GM12878 (cell line): Measurements from ENCODE around the gene STX8. TPM values are rescaled to one million over a fixed set of nuclear protein-coding genes. Genes with fewer than 3 reads are reported as not detected.

Experiments
- ATF3 ChIP-seq: IDR thresholded peaks from 2 replicates; pipeline ENCODE4 v1.6.1; 2011; ENCODE audit warnings: low read depth, mild to moderate bottlenecking, low read length, moderate library complexity, borderline replicate concordance; ENCODE audit errors: extremely low read depth
- BRCA1 ChIP-seq: IDR thresholded peaks from 2 replicates; pipeline ENCODE4 v1.6.1; 2011; ENCODE audit warnings: low read depth, low read length, improper control_type of control experiment
- CEBPZ ChIP-seq: fragments of 150-350 bp; IDR thresholded peaks from 2 replicates; pipeline ENCODE4 v1.6.1; 2016; ENCODE audit warnings: low read depth, low read length
- ETV6 ChIP-seq, 2 experiments: fragments of 450-650 bp in 1 of 2; IDR thresholded peaks in 1 of 2; conservative IDR thresholded peaks in 1 of 2; 2 replicates each; pipeline ENCODE4 v1.6.1; 2014; ENCODE audit warnings: antibody characterized with exemption in 1 of 2, borderline replicate concordance in 1 of 2, low read depth in 1 of 2, mild to moderate bottlenecking in 1 of 2, moderate library complexity in 1 of 2
- GABPA ChIP-seq: IDR thresholded peaks from 2 replicates; pipeline ENCODE4 v1.6.1; 2014; ENCODE audit warnings: antibody characterized with exemption, low read depth, mild to moderate bottlenecking, inconsistent platforms
- KAT2A ChIP-seq: conservative IDR thresholded peaks from 2 replicates; pipeline ENCODE4 v1.6.1; 2011; ENCODE audit warnings: low read depth, low read length; ENCODE audit not compliant: control insufficient read depth
- PML ChIP-seq: IDR thresholded peaks from 2 replicates; pipeline ENCODE4 v1.6.1; 2012; ENCODE audit warnings: low read length, inconsistent platforms
- RAD21 ChIP-seq: IDR thresholded peaks from 2 replicates; pipeline ENCODE4 v1.6.1; 2011; ENCODE audit warnings: mild to moderate bottlenecking, low read depth, low read length, moderate library complexity; ENCODE audit not compliant: insufficient read depth
- TARDBP ChIP-seq: IDR thresholded peaks from 2 replicates; pipeline ENCODE4 v1.6.1; 2016; ENCODE audit warnings: borderline replicate concordance
- ZSCAN29 ChIP-seq: fragments of 450-650 bp; IDR thresholded peaks from 2 replicates; pipeline ENCODE4 v1.6.1; 2017; ENCODE audit warnings: mild to moderate bottlenecking, moderate library complexity
- polyA plus RNA-seq, 11 experiments: library from polyadenylated mRNA; depleted of rRNA in 4 of 11; unstranded in 6 of 11; stranded (reverse) in 5 of 11; fragments of >200 nt; fragmentation: Nextera tagmentation in 4 of 11; fragmentation: Illumina TruSeq in 1 of 11; extraction: Ambion mirVana in 4 of 11; extraction: Trizol in 1 of 11; gene quantifications; 1 replicate in 1 of 11; 2 replicates in 10 of 11; pipeline versions ENCODE4 v1.2.1 to v1.2.3, GENCODE V29; 2011 to 2016; ENCODE audit warnings: inconsistent platforms in 2 of 11, missing spikeins in 2 of 11, low read depth in 1 of 11
- total RNA-seq, 4 experiments: library from RNA; depleted of rRNA in 3 of 4; stranded (reverse); fragments of >200 nt in 3 of 4; fragmentation: Illumina TruSeq in 1 of 4; extraction: Trizol in 1 of 4; gene quantifications; 2 replicates each; pipeline versions ENCODE4 v1.2.1 to v1.2.3, GENCODE V29; 2013 to 2021
- TF ChIP-seq, protein P1 (sequence below): IDR thresholded peaks from 2 replicates; pipeline ENCODE4 v1.6.1; 2011; ENCODE audit warnings: borderline replicate concordance, low read depth, mild to moderate bottlenecking, moderate library complexity, mixed read lengths, low read length; ENCODE audit not compliant: insufficient read depth; ENCODE audit errors: extremely low read length

STX8 gene
- total and polyA plus RNA-seq, 10 of the 15 experiments (the other 5 are each of a cell fraction or from before 2014, with no cell fraction given), result 47.9 to 151 (median 72.9) TPM

DNA sequence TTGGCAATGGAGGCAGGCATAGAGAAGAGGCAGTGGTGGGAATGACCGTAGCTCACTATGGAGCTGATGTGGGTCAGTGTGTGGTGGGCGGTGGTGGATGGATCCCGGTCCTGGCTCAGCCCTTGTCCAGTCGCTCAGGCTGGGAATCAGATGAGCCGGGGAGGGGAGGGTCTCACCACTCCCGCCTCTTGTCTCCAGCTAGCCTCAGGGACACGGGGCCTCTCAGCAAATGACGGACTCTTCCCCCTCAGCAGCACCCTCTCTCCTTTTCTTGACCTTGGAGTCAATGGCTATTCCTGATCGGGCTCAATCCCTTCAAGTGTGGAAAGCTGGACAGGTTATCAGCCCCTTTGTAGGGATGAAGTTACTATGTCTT, 345.8 kb downstream of the STX8 start (continued):
- TF ChIP-seq, protein P1, sequence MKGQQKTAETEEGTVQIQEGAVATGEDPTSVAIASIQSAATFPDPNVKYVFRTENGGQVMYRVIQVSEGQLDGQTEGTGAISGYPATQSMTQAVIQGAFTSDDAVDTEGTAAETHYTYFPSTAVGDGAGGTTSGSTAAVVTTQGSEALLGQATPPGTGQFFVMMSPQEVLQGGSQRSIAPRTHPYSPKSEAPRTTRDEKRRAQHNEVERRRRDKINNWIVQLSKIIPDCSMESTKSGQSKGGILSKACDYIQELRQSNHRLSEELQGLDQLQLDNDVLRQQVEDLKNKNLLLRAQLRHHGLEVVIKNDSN, result no peak
- no peak for TF ChIP-seq RAD21
- no peak for TF ChIP-seq PML
- no peak for TF ChIP-seq GABPA
- TF ChIP-seq TARDBP, result no peak
- TF ChIP-seq ZSCAN29, result no peak
- no peak for TF ChIP-seq CEBPZ
- TF ChIP-seq ATF3, result no peak
- no peak for TF ChIP-seq ETV6 (conservative IDR thresholded peaks at IDR 0.05 in 1 of 2, IDR thresholded peaks at IDR 0.05 in 1 of 2; ENCODE audit: borderline replicate concordance in 1 of 2, low read depth in 1 of 2)
- TF ChIP-seq KAT2A, result no peak
- no peak for TF ChIP-seq BRCA1
